ENCODE measurements around the gene UST. TPM values are rescaled to one million over a fixed set of nuclear protein-coding genes. Genes with fewer than 3 reads are reported as not detected.

The UST gene
- total and polyA plus RNA-seq, 2 of the 8 experiments (the other 6 are each of a cell fraction or from before 2014, with no cell fraction given): 13.5 to 34.5 TPM

- Histone ChIP-seq H3K18ac (ENCODE audit: extremely low read depth, low read length) (no peak overlapping the region), H3K79me2 (ENCODE audit: control insufficient read depth in 1 of 2, insufficient read depth in 2 of 2, low read length in 2 of 2) (peaks cover 12 to 98% of the 10 kb centered on the region in 2 experiments), H3K9ac (replicated peaks in 1 of 4; ENCODE audit: extremely low read depth in 1 of 4, low read depth in 3 of 4, low read length in 3 of 4) (peak overlapping the region in 1 of 4 experiments; percentile 2; a peak in 1 of 7 replicates), H2BK20ac (ENCODE audit: low read length) (no peak overlapping the region), H2BK12ac (ENCODE audit: low read depth, low read length) (no peak overlapping the region), H3K9me3 (ENCODE audit: insufficient read depth in 2 of 2, low read depth in 1 of 2, low read length in 1 of 2) (peaks cover 11 to 15% of the 10 kb centered on the region in 2 experiments), H3K4me2 (ENCODE audit: insufficient read depth in 1 of 2, low read depth in 2 of 2, low read length in 2 of 2) (no peak overlapping the region), H3K79me1 (ENCODE audit: low read depth, low read length) (peaks cover 7% of the 10 kb centered on the region), H4K8ac (ENCODE audit: extremely low read depth, insufficient read depth, low read length) (no peak overlapping the region), H2BK15ac (ENCODE audit: low read length) (no peak overlapping the region), H3K4ac (replicated peaks; ENCODE audit: insufficient read length, low read depth, low read length) (no peak overlapping the region), H2BK5ac (ENCODE audit: low read depth, low read length) (no peak overlapping the region), H4K20me1 (replicated peaks in 1 of 2; ENCODE audit: control insufficient read depth in 1 of 2, insufficient read depth in 2 of 2, low read length in 2 of 2) (peaks cover 0 to 3% of the 10 kb centered on the region in 2 experiments), H3K14ac (ENCODE audit: insufficient read length) (no peak overlapping the region), H3K36me3 (ENCODE audit: control insufficient read depth in 2 of 4, insufficient read depth in 4 of 4, low read length in 3 of 4) (peaks cover 0 to 22% (median 2%) of the 10 kb centered on the region in 4 experiments; a peak in 3 of 8 replicates), H2AFZ (ENCODE audit: low read length) (no peak overlapping the region), H4K5ac (ENCODE audit: insufficient read length, low read depth, low read length) (no peak overlapping the region), H3K23me2 (ENCODE audit: low read depth, low read length) (no peaks in the 10 kb centered on the region), H3K27ac (ENCODE audit: low read depth, low read length) (no peak overlapping the region), H2AK5ac (ENCODE audit: low read depth, low read length) (no peak overlapping the region), H3K4me3 (ENCODE audit: extremely low read depth in 1 of 4, insufficient read depth in 2 of 4, low read depth in 3 of 4, low read length in 4 of 4) (no peak overlapping the region), H3K27me3 (replicated peaks in 1 of 4; ENCODE audit: control insufficient read depth in 3 of 4, extremely low read depth in 1 of 4, insufficient read depth in 3 of 4, low read length in 3 of 4) (no peaks in the 10 kb centered on the region), H3K56ac (replicated peaks; ENCODE audit: insufficient read length, low read depth, low read length) (no peak overlapping the region), H2BK120ac (replicated peaks; ENCODE audit: low read depth, low read length) (no peak overlapping the region), H3K4me1 (replicated peaks in 1 of 4; ENCODE audit: control insufficient read depth in 3 of 4, insufficient read depth in 4 of 4, low read length in 3 of 4) (peaks cover 3 to 5% (median 4%) of the 10 kb centered on the region in 4 experiments; a peak in 5 of 7 replicates), H4K91ac (replicated peaks; ENCODE audit: insufficient read length, low read length) (no peak overlapping the region), H3K23ac (ENCODE audit: insufficient read length) (no peak overlapping the region)
- FAIRE-seq (no peak), DNase-seq (ENCODE audit: low read depth in 1 of 2, low spot score in 2 of 2) (no peak)
- CTCF ChIA-PET (ENCODE audit: partially characterized antibody): interaction anchor here (0.6 to 1.4 kb wide), 3 partner anchors 22 to 233 kb away, joined by 3 to 4 read pairs (median 3); no protein-coding TSS in a partner anchor
- no peak for TF ChIP-seq CBX5 (IDR thresholded peaks at IDR 0.05; ENCODE audit: low read depth, low read length)
- no peak for TF ChIP-seq RAD21 (IDR thresholded peaks at IDR 0.05 in 1 of 2, conservative IDR thresholded peaks at IDR 0.05 in 1 of 2; ENCODE audit: low read depth in 2 of 2, low read length in 2 of 2)
- TF ChIP-seq ATF2 (IDR thresholded peaks at IDR 0.05; ENCODE audit: low read length): no peak
- no peak for TF ChIP-seq RXRA (IDR thresholded peaks at IDR 0.05; ENCODE audit: insufficient read depth, low read depth, low read length)
- no peak for TF ChIP-seq RFX5 (IDR thresholded peaks at IDR 0.05; ENCODE audit: borderline replicate concordance, low read depth, low read length)
- no peak for TF ChIP-seq SIN3A (conservative IDR thresholded peaks at IDR 0.05 in 1 of 2, IDR thresholded peaks at IDR 0.05 in 1 of 2; ENCODE audit: low read depth in 1 of 2, low read length in 2 of 2)
- no peak for TF ChIP-seq ZNF274 (IDR thresholded peaks at IDR 0.05; ENCODE audit: borderline replicate concordance, extremely low read depth, low read length)
- WGBS, 2 experiments (ENCODE audit: extremely low coverage in 1 of 2, insufficient coverage in 1 of 2, insufficient read length in 1 of 2, insufficient replicate concordance in 2 of 2, low coverage in 1 of 2, low lambda C conversion rate in 2 of 2, missing lambda C conversion rate in 1 of 2): 96% methylated on average over 5 of the region's 5 CpGs; no CpG with 5 or more reads in 1 of the 2 experiments
- POLR2A ChIA-PET (ENCODE audit: partially characterized antibody): interaction anchor here (1.1 kb wide), 1 partner anchor 28 kb away, joined by 3 read pairs; no protein-coding TSS in a partner anchor
These were observed 64.6 kb downstream of the UST start for GRCh38 chr6:148811459-148811858.

All from H1 (cell line).